CD4-positive, alpha-beta T cell treated with Interleukin-10 for 1 hour (primary cell): ENCODE data around the gene GATC.

Experiments used
- DNase-seq: peaks from one replicate; pipeline ENCODE4 v3.0.0-alpha.2; 2020

The GATC gene

GRCh38 chr12:120498870-120499515, 52.7 kb downstream of the GATC start:
- DNase-seq, result no peak

GRCh38 chr12:120500581-120500980, 54.3 kb downstream of the GATC start:
- DNase-seq, result peak; percentile 18

- DNase-seq, result no peak
These were observed 58.3 kb downstream of the GATC start for GRCh38 chr12:120504587-120504986.

- DNase-seq, result no peak
These were observed 62.3 kb downstream of the GATC start for GRCh38 chr12:120508537-120508936.
